Pancreas (tissue), 10 donors: Measurements from ENCODE around the gene NPR1. TPM values are rescaled to one million over a fixed set of nuclear protein-coding genes. Genes with fewer than 3 reads are reported as not detected.
A peak's percentile ranks its signal among the peaks of the same experiment; 100 is the strongest.

ENCODE experiments used
- ATAC-seq, 4 donors: fragments of 200-7000 bp; cut with Tn5 transposase; one replicate each; pipeline versions ENCODE4 v1.8.0 to v1.9.1; 2020; ENCODE audit warnings: mild to moderate bottlenecking in 4 of 4, moderate library complexity in 4 of 4
- DNase-seq, 6 donors: peaks; one replicate each; pipeline ENCODE4 v3.0.0-alpha.2; 2020
- FAIRE-seq: peaks from 2 replicates; lab custom pipeline; 2012; peaks lifted over from hg19 to GRCh38; lab: Jason Lieb, UNC
- H3K27ac ChIP-seq, 4 donors: fragments of 200-600 bp; sonication (generic); 1 replicate in 3 of 4; 2 replicates in 1 of 4; pipeline versions ENCODE4 v1.5.0 to v1.8.0; 2020
- H3K27me3 ChIP-seq, 4 donors: fragments of 200-600 bp; one replicate each; pipeline ENCODE4 v1.8.0; 2021
- H3K36me3 ChIP-seq, 3 donors: fragments of 200-600 bp; sonication (generic) in 1 of 3; one replicate each; pipeline versions ENCODE4 v1.5.0 to v1.8.0; 2020 to 2021
- H3K4me1 ChIP-seq, 3 donors: fragments of 200-600 bp; one replicate each; pipeline ENCODE4 v1.8.0; 2021
- H3K4me3 ChIP-seq, 4 donors: fragments of 200-600 bp; sonication (generic) in 2 of 4; one replicate each; pipeline versions ENCODE4 v1.5.0 to v1.8.0; 2020 to 2021
- H3K9me3 ChIP-seq, 4 donors: fragments of 200-600 bp; one replicate each; pipeline ENCODE4 v1.8.0; 2021
- CTCF ChIP-seq, 4 donors: fragments of 200-600 bp; sonication (generic) in 3 of 4; IDR thresholded peaks; one replicate each; pipeline versions ENCODE4 v1.5.0 to v1.8.0; 2021; ENCODE audit warnings: antibody characterized with exemption in 4 of 4
- WGBS, 2 donors: extraction: QIAGEN DNeasy Blood & Tissue Kit; methylation state at CpG; one replicate each; pipeline ENCODE4 v1.1.7; 2013; 5-methylcytosine and 5-hydroxymethylcytosine counted together
- intact Hi-C, 3 donors: fragments of 100-400 bp; cut with DNase I; formaldehyde crosslinking; loops; one replicate each; pipeline versions ENCODE4 v1.11.1 to v1.14.2; 2022
- polyA plus RNA-seq, 2 donors: library from polyadenylated mRNA; stranded (reverse); fragments of 200-250 nt; gene quantifications; one replicate each; pipeline ENCODE4 v1.2.3, GENCODE V29; 2013
- total RNA-seq, 6 donors: library from RNA; stranded (reverse); fragmentation: NEBNext Ultra II Directional in 4 of 6; extraction: Animal tissue kit (Norgen Biotek cat#: 25700) in 4 of 6; gene quantifications; one replicate each; pipeline versions ENCODE4 v1.2.1 to v1.2.4, GENCODE V29; 2021 to 2023
- donor health status: healthy with polysubstance abuse.
- donor health status: DM: no; HTN: no; CAD: no; lungs with moderate emphysema.
- donor health status: DM: no; HTN: no; CAD: no.
- donor health status: control.
- donor health status: control.
- donor health status: Bipolar disorder and iron deficiency.
- donor health status: DM: yes; HTN: yes; CAD: no.
- donor health status: DM: no; HTN: no; CAD: no.
- donor health status: DM: no; HTN: no; CAD: no.
- donor health status: DM: yes; HTN: yes; CAD: no.

Gene NPR1
- total and polyA plus RNA-seq, 8 donors: 1.6 to 11.8 (median 4.6) TPM

GRCh38 chr1:153683854-153684253 is 5.4 kb downstream of the NPR1 start:
- WGBS, 2 donors: 74 to 76% methylated on average over 5 of the region's 5 CpGs
- Histone ChIP-seq H3K27me3 (no peaks in the 10 kb centered on the region), H3K4me1 (no peaks in the 10 kb centered on the region), H3K27ac (no peak overlapping the region), H3K9me3 (no peaks in the 10 kb centered on the region), H3K4me3 (no peak overlapping the region), H3K36me3 (no peaks in the 10 kb centered on the region)
- FAIRE-seq: no peak
- TF ChIP-seq CTCF (IDR thresholded peaks at IDR 0.05): no peak
- ATAC-seq: peak in 1 of 4 donors; percentile 18
- intact Hi-C loops: loop anchor here in 1 of 3 donors (5.0 kb wide), 1 partner anchor 58 kb away; no protein-coding TSS in a partner anchor
- no peak for DNase-seq

- Histone ChIP-seq H3K27me3 (no peaks in the 10 kb centered on the region), H3K4me3 (no peak overlapping the region), H3K36me3 (no peaks in the 10 kb centered on the region), H3K27ac (no peak overlapping the region), H3K4me1 (no peaks in the 10 kb centered on the region), H3K9me3 (no peaks in the 10 kb centered on the region)
- FAIRE-seq (no peak), DNase-seq (no peak), ATAC-seq (no peak)
- 53 to 68% methylated on average over 12 of the region's 12 CpGs for WGBS, 2 donors
- intact Hi-C loops: loop anchor here in 1 of 3 donors (5.0 kb wide), 1 partner anchor 57 kb away; no protein-coding TSS in a partner anchor
- no peak for TF ChIP-seq CTCF (IDR thresholded peaks at IDR 0.05)
These were observed 6.4 kb downstream of the NPR1 start for GRCh38 chr1:153684892-153685291.

- Histone ChIP-seq H3K36me3 (no peaks in the 10 kb centered on the region), H3K9me3 (no peaks in the 10 kb centered on the region), H3K27me3 (no peaks in the 10 kb centered on the region), H3K4me3 (no peak overlapping the region), H3K27ac (no peak overlapping the region), H3K4me1 (no peaks in the 10 kb centered on the region)
- ATAC-seq (no peak), FAIRE-seq (no peak), DNase-seq (no peak)
- 69 to 77% methylated on average over 11 of the region's 11 CpGs for WGBS, 2 donors
- no peak for TF ChIP-seq CTCF (IDR thresholded peaks at IDR 0.05)
- intact Hi-C loops: no loop called here
These were observed 7.3 kb downstream of the NPR1 start for GRCh38 chr1:153685544-153686340.

- no peak overlapping the region for H3K4me3 ChIP-seq
- DNase-seq (no peak), FAIRE-seq (no peak), ATAC-seq (no peak)
- no peak overlapping the region for H3K27ac ChIP-seq
- intact Hi-C loops: no loop called here
- H3K9me3 ChIP-seq: no peaks in the 10 kb centered on the region
- no peaks in the 10 kb centered on the region for H3K4me1 ChIP-seq
- WGBS, 2 donors: 77 to 81% methylated on average over 15 to 16 of the region's 16 CpGs
- no peaks in the 10 kb centered on the region for H3K27me3 ChIP-seq
- no peaks in the 10 kb centered on the region for H3K36me3 ChIP-seq
- TF ChIP-seq CTCF (IDR thresholded peaks at IDR 0.05): no peak
These were observed 9.0 kb downstream of the NPR1 start for GRCh38 chr1:153687346-153688125.
